GM13977 (cell line): ENCODE data around the gene STON1.

Source experiments
- DNase-seq: peaks from one replicate; pipeline ENCODE4 v3.0.0; 2012; ENCODE audit warnings: low spot score
- CTCF ChIP-seq: IDR thresholded peaks from 2 replicates; pipeline ENCODE4 v1.5.1; 2012; ENCODE audit warnings: mild to moderate bottlenecking, control low read depth; ENCODE audit not compliant: insufficient read depth; ENCODE audit errors: extremely low read depth, missing control alignments
- in situ Hi-C: fragments of 300-500 bp; cut with MboI; formaldehyde crosslinking; loops from one replicate; pipeline ENCODE4 v1.12.0; 2022; ENCODE audit warnings: low sequenced_read_pairs, low pct_unique_long_range_greater_than_20kb, mixed read lengths, inconsistent platforms; ENCODE audit not compliant: unreplicated experiment

STON1 gene

GRCh38 chr2:48488545-48488944, 41.4 kb upstream of the STON1 start:
- DNase-seq: no peak
- TF ChIP-seq CTCF: no peak
- in situ Hi-C loops: no loop called here

- in situ Hi-C loops: no loop called here
- DNase-seq: no peak
- TF ChIP-seq CTCF: no peak
Measured at GRCh38 chr2:48496849-48497248, 33.1 kb upstream of the STON1 start.

GRCh38 chr2:48504647-48505327, 25.2 kb upstream of the STON1 start:
- no peak for DNase-seq
- in situ Hi-C loops: no loop called here
- TF ChIP-seq CTCF: no peak

- DNase-seq: no peak
- in situ Hi-C loops: no loop called here
- TF ChIP-seq CTCF: no peak
Measured at GRCh38 chr2:48507111-48507510, 22.8 kb upstream of the STON1 start.

GRCh38 chr2:48508461-48509124, 21.4 kb upstream of the STON1 start:
- in situ Hi-C loops: no loop called here
- TF ChIP-seq CTCF: no peak
- DNase-seq: no peak

- DNase-seq: no peak
- in situ Hi-C loops: no loop called here
- no peak for TF ChIP-seq CTCF
Measured at GRCh38 chr2:48510329-48510728, 19.6 kb upstream of the STON1 start.
